DLD1 (cell line): Measurements from ENCODE around the gene ODF2L.

Source experiments
- in situ Hi-C: cut with HindIII; loops from 2 replicates; pipeline ENCODE4 v1.10.0; 2017; ENCODE audit warnings: low sequenced_read_pairs

The ODF2L gene

DNA sequence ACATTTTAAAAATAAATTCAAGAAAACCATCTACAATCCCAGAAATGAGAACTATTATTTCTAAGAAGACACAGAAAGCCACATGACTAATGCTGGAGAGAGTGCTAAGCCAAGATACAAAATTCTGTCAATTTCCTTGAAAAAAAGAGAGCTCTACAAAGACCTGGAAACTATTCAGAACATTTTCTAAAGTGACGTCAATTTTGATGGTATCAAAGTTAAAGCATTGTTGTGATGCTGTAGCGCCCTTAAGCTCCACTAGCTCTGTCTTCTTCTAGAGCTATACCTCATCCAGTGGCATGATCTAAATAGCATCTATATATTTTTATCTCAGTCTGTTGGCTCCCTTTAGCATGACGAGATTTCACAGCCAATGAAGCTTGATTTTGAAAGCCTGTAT is 73.9 kb downstream of the ODF2L start:
- in situ Hi-C loops: no loop called here

- in situ Hi-C loops: no loop called here
Observed at GRCh38 chr1:86318436-86318835, 77.7 kb downstream of the ODF2L start.

DNA sequence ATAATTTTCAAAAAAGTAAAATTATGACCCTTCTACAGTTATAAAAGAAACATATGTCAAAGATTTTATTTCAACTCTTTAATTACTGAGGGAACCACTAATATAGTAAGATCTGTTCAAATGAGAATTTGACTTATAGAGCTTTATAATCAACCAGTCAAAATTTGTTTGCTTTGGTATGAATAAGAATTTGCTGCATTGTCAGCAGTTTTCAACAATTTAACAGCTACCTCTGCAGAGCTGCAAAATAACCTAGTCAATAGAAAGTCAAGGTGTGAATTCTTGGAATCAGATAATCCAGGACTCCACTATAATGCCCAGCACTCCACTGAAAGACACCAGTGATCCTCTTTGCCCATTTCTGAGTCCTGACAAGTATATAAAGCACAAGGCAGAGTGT is 78.2 kb downstream of the ODF2L start:
- in situ Hi-C loops: no loop called here

- in situ Hi-C loops: no loop called here
Observed at GRCh38 chr1:86305731-86306130, 90.4 kb downstream of the ODF2L start.

DNA sequence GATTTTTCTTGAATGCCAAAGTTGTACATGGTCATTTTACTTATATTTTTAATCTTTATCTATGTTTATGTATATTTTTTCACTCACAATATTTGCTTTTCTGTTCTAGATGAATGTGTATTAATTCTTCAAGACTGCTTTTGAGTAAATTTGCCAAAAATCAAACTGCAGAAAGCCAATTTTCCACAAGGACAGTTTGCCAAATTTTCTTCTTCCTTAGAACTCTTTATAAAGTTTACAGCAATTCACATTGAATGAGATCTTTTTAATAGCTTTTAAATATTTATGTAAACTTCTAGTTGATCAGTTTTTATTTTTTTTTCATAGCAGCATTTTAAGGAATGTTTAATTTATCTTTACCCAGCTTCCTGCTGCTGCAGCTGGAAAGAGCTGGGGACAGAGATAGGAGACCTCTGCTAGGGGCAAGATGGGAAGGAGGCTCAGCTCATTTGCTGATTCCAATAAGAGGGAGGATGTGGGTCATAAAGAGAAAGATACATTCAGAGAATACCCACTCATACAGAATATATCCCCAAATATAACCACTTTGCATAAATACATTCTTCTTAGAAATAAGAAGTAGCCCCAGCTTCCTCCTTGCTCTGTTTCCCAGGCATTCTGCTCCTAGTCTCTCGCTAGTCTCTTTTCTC is 93.0 kb downstream of the ODF2L start:
- in situ Hi-C loops: no loop called here
